WTC11 (cell line): ENCODE results near the gene LRRC61. TPM values are rescaled to one million over a fixed set of nuclear protein-coding genes. Genes with fewer than 3 reads are reported as not detected.

ENCODE experiments used
- ATAC-seq: fragments of 200-7000 bp; cut with Tn5 transposase; 2 replicates; pipeline ENCODE4 v1.10.0; 2021; ENCODE audit warnings: mild to moderate bottlenecking, moderate library complexity
- CTCF ChIA-PET: fragments of 300-600 bp; sonication (Branson Sonifier 250); formaldehyde crosslinking; loops from one replicate; lab custom pipeline; 2021; ENCODE audit warnings: antibody characterized with exemption; lab: Charles Lee
- POLR2A ChIA-PET: fragments of 350-600 bp; sonication (Branson Sonifier 250); formaldehyde crosslinking; loops from one replicate; lab custom pipeline; 2021; ENCODE audit warnings: antibody characterized with exemption; lab: Charles Lee
- DNase-seq: peaks from one replicate; pipeline ENCODE4 v3.0.0; 2021; ENCODE audit warnings: low spot score
- H3K27ac Mint-ChIP-seq: 2 replicates; pipeline ENCODE4 v1.8.0; 2021; ENCODE audit warnings: mixed read lengths
- H3K27me3 Mint-ChIP-seq: 2 replicates; pipeline ENCODE4 v1.8.0; 2021; ENCODE audit warnings: low read depth, mild to moderate bottlenecking, moderate library complexity, mixed read lengths
- H3K36me3 Mint-ChIP-seq: 2 replicates; pipeline ENCODE4 v1.8.0; 2021; ENCODE audit warnings: mixed read lengths
- H3K4me1 Mint-ChIP-seq: 2 replicates; pipeline ENCODE4 v1.8.0; 2022; ENCODE audit warnings: mixed read lengths
- H3K4me3 Mint-ChIP-seq: 2 replicates; pipeline ENCODE4 v1.8.0; 2021; ENCODE audit warnings: mild to moderate bottlenecking, moderate library complexity, mixed read lengths
- H3K9me3 Mint-ChIP-seq: 2 replicates; pipeline ENCODE4 v1.8.0; 2021; ENCODE audit warnings: mixed read lengths
- AR ChIP-seq: fragments of 250-450 bp; sonication (Bioruptor Pico); IDR thresholded peaks from 2 replicates; pipeline ENCODE4 v1.9.0; 2021; ENCODE audit warnings: mild to moderate bottlenecking
- CREM ChIP-seq: sonication (generic); formaldehyde crosslinking; IDR thresholded peaks from 2 replicates; pipeline ENCODE4 v1.8.1; 2022; ENCODE audit warnings: mild to moderate bottlenecking, missing genetic modification reagents, moderate library complexity
- FOXK1 ChIP-seq: sonication (generic); formaldehyde crosslinking; IDR thresholded peaks from 2 replicates; pipeline ENCODE4 v1.8.0; 2022; ENCODE audit warnings: mild to moderate bottlenecking, moderate library complexity, missing genetic modification reagents
- JUN ChIP-seq: sonication (generic); formaldehyde crosslinking; IDR thresholded peaks from 2 replicates; pipeline ENCODE4 v1.8.0; 2023; ENCODE audit warnings: mild to moderate bottlenecking, missing genetic modification reagents
- NFYB ChIP-seq: sonication (generic); formaldehyde crosslinking; conservative IDR thresholded peaks from 2 replicates; pipeline ENCODE4 v1.8.0; 2022; ENCODE audit warnings: low read depth, missing genetic modification reagents
- TEAD1 ChIP-seq: sonication (generic); formaldehyde crosslinking; IDR thresholded peaks from 2 replicates; pipeline ENCODE4 v1.8.0; 2022; ENCODE audit warnings: mild to moderate bottlenecking, missing genetic modification reagents
- ZMAT4 ChIP-seq: fragments of 250-450 bp; sonication (Bioruptor Pico); IDR thresholded peaks from 2 replicates; pipeline ENCODE4 v1.9.0; 2021; ENCODE audit warnings: mild to moderate bottlenecking
- ZNF219 ChIP-seq: sonication (generic); formaldehyde crosslinking; IDR thresholded peaks from 2 replicates; pipeline ENCODE4 v1.8.0; 2023; ENCODE audit warnings: missing genetic modification reagents, mild to moderate bottlenecking, borderline replicate concordance
- ZNF396 ChIP-seq: fragments of 250-450 bp; sonication (Bioruptor Pico); IDR thresholded peaks from 2 replicates; pipeline ENCODE4 v1.8.0; 2021; ENCODE audit warnings: mild to moderate bottlenecking, moderate library complexity, borderline replicate concordance
- ZNF416 ChIP-seq: fragments of 250-450 bp; sonication (Bioruptor Pico); IDR thresholded peaks from 2 replicates; pipeline ENCODE4 v1.9.0; 2021; ENCODE audit warnings: mild to moderate bottlenecking, inconsistent platforms
- ZNF423 ChIP-seq: fragments of 250-450 bp; sonication (Bioruptor Pico); IDR thresholded peaks from 2 replicates; pipeline ENCODE4 v2.1.2; 2022; ENCODE audit warnings: mild to moderate bottlenecking, moderate library complexity
- total RNA-seq: library from RNA; stranded (reverse); gene quantifications from 3 replicates; pipeline ENCODE4 v1.2.3, GENCODE V29; 2021
- TF ChIP-seq, protein P1 (sequence below): sonication (generic); formaldehyde crosslinking; IDR thresholded peaks from 2 replicates; pipeline ENCODE4 v1.8.0; 2022; ENCODE audit warnings: mild to moderate bottlenecking, missing genetic modification reagents
- TF ChIP-seq, protein P2 (sequence below): sonication (generic); formaldehyde crosslinking; IDR thresholded peaks from 2 replicates; pipeline ENCODE4 v1.8.1; 2022; ENCODE audit warnings: mild to moderate bottlenecking, missing genetic modification reagents, moderate library complexity, borderline replicate concordance

LRRC61 gene
- total RNA-seq, 1 experiment from 2014 or later, result 27.7 TPM

DNA sequence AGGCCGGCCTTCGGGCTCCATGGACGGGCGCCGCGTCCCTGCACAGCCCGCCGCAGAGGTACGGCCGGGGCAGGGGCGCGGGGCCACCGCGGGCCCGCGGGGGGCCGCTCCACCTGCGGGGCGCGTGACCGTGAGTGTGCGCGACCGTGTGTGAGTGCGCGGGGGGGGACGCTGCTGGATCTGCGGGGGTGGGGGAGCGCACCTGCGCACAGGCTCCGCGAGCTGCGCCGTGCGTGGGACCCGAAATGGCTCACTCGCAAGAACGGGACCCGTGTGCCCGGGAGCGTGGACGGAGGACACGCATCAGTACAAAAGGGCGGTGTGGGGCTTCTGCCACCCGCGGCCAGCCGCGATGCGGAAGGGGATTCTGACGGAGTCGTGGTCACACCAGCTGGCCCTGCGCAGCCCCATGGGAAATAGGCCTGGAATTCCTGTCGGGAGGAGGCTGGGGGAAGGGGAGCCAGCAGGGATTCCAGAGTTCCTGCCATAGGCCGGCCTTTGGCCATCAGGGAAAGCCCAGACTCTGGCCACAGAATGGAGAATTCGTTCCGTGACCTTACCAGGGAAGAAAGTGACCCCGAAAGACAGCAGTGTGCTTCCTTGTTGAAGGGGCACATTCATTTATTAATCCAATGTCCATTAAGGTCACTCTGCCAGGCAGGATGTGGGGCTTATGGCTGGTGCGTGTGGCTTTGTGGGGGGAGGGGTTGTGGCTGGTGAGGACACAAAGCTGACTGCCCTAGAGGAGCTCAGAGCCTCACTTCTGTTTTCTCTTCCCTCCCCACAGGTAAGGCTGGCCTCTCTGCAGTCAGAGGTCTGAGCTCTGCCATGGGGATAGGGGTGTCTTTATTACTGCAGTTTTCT lies 46.0 kb downstream of the LRRC61 start (continued):
- TF ChIP-seq AR (CRISPR knock-in tag), result peak; percentile 44; the same call in 1 of the 2 replicates
- TF ChIP-seq ZNF396, result no peak
- TF ChIP-seq JUN (CRISPR knock-in tag), result no peak
- TF ChIP-seq TEAD1 (CRISPR knock-in tag), result peak; percentile 73; the same call in 1 of the 2 replicates
- peak; percentile 11; the same call in 1 of the 2 replicates for TF ChIP-seq CREM
- TF ChIP-seq, protein P1, sequence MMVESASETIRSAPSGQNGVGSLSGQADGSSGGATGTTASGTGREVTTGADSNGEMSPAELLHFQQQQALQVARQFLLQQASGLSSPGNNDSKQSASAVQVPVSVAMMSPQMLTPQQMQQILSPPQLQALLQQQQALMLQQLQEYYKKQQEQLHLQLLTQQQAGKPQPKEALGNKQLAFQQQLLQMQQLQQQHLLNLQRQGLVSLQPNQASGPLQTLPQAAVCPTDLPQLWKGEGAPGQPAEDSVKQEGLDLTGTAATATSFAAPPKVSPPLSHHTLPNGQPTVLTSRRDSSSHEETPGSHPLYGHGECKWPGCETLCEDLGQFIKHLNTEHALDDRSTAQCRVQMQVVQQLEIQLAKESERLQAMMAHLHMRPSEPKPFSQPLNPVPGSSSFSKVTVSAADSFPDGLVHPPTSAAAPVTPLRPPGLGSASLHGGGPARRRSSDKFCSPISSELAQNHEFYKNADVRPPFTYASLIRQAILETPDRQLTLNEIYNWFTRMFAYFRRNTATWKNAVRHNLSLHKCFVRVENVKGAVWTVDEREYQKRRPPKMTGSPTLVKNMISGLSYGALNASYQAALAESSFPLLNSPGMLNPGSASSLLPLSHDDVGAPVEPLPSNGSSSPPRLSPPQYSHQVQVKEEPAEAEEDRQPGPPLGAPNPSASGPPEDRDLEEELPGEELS (CRISPR knock-in tag), result peak; percentile 39; the same call in 1 of the 2 replicates
- TF ChIP-seq FOXK1, result peak; percentile 38; the same call in 1 of the 2 replicates
- TF ChIP-seq ZMAT4, result no peak

DNA sequence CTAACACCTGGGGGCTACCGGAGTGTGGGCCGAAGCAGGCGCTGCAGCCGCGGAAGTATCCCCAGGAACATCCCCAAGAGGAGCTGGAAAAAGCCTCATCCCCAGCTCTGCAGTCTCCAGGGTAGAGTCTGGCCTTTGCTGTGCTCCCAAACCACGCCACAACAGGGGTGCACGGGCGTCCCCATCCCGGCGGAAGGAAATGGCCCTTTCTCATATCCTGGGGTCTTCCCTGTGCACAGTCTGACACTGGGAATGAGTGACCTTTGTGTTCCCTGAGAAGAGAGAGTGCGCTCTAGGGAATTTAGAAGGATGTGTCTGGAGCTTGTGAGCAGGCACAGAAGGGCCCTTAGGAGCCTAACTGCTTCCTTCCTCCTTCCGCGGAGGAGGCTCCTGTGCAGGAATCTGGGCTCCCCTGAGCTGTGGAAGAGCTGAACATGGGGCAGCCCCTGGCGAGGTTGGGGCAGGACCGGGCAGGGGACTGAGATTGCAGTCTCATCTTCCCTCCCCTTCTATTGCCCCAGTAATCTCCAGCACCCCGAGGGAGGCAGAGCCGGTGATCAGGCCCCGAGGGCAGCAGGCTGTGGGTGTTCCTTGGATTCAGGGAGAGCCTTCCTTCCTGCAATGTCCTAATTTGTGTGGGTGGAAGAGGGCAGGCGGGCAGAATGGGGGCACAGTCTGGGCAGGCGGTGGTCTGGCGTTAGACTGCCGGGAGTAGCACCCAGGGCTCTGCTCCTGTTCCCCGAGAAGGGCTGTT lies 46.8 kb downstream of the LRRC61 start:
- peak overlapping the region; percentile 91 for H3K4me3 Mint-ChIP-seq
- H3K36me3 Mint-ChIP-seq, result peaks cover 29% of the 10 kb centered on the region

DNA sequence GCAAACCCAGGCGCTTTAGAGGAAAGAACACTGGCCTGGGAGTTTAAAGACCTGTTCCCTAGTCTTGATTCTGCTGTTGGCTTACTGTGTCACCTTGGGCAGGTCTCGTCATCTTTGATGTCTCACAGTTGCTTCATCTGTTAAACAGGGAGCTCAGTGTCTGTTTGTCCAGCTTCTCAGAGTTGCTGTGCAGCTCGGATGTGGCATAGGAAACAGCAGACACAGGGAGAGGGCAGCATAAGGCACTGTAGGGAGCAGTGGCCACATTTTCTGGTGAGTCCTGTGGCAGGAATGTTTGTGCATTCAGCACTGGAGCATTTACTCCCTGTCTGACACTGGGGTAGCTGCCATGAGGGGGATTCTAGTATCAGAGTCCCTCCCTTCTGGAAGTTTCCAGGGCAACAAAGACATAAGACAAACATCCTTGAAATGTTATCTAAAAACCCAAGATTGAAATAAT lies 47.5 kb downstream of the LRRC61 start:
- TF ChIP-seq ZNF219 (CRISPR knock-in tag), result no peak
- no peak for TF ChIP-seq ZNF423 (CRISPR knock-in tag)
- CTCF ChIA-PET, result interaction anchor here (1.1 to 2.0 kb wide), 2 partner anchors 7 to 35 kb away, joined by 3 to 16 read pairs; no protein-coding TSS in a partner anchor
- DNase-seq (no peak), ATAC-seq (no peak)
- POLR2A ChIA-PET, result interaction anchor here (1.6 to 2.1 kb wide), 3 partner anchors 13 to 36 kb away, joined by 5 to 14 read pairs (median 5); a partner anchor contains a TSS
- peak overlapping the region; percentile 84 for H3K27ac Mint-ChIP-seq
- H3K4me1 Mint-ChIP-seq, result peaks cover 62% of the 10 kb centered on the region
- H3K9me3 Mint-ChIP-seq, result no peaks in the 10 kb centered on the region
- peak overlapping the region; percentile 13; the same call in 1 of the 2 replicates for H3K4me3 Mint-ChIP-seq
- H3K27me3 Mint-ChIP-seq, result no peaks in the 10 kb centered on the region
- H3K36me3 Mint-ChIP-seq, result peaks cover 32% of the 10 kb centered on the region

More for the DNA sequence above, 46.8 kb downstream of the LRRC61 start:
- ATAC-seq (no peak), DNase-seq (peak; percentile 11)
- H3K27me3 Mint-ChIP-seq, result no peaks in the 10 kb centered on the region
- peaks cover 58% of the 10 kb centered on the region for H3K4me1 Mint-ChIP-seq
- ChIA-PET CTCF (interaction anchor here (0.7 to 2.2 kb wide), 7 partner anchors 8 to 37 kb away, joined by 3 to 16 read pairs (median 4); a partner anchor contains a TSS), POLR2A (interaction anchor here (0.7 to 2.5 kb wide), 10 partner anchors 8 to 47 kb away, joined by 3 to 29 read pairs (median 5); partner anchors contain the start of genes ACTR3C and LRRC61)
- peak overlapping the region; percentile 99 for H3K27ac Mint-ChIP-seq
- TF ChIP-seq, protein P2, sequence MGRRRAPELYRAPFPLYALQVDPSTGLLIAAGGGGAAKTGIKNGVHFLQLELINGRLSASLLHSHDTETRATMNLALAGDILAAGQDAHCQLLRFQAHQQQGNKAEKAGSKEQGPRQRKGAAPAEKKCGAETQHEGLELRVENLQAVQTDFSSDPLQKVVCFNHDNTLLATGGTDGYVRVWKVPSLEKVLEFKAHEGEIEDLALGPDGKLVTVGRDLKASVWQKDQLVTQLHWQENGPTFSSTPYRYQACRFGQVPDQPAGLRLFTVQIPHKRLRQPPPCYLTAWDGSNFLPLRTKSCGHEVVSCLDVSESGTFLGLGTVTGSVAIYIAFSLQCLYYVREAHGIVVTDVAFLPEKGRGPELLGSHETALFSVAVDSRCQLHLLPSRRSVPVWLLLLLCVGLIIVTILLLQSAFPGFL (CRISPR knock-in tag), result no peak
- TF ChIP-seq ZNF416 (CRISPR knock-in tag) (no peak), NFYB (CRISPR knock-in tag) (no peak)
- H3K9me3 Mint-ChIP-seq, result no peaks in the 10 kb centered on the region
